HG02763 (cell line): ENCODE data around the gene WDFY3.

Experiments used
- ATAC-seq: cut with Tn5 transposase; IDR thresholded peaks from one replicate; pipeline ENCODE4 v1.9.1; 2021; ENCODE audit warnings: mild to moderate bottlenecking, moderate library complexity; ENCODE audit not compliant: unreplicated experiment

Gene WDFY3

GRCh38 chr4:84966382-84967242 lies at the start of gene WDFY3:
TSS of gene WDFY3 (minus strand) at chr4:84966690. CDS start at chr4:84860591, 106,099 bp downstream.
- ATAC-seq: no peak

GRCh38 chr4:85005865-85006377 lies 39.4 kb upstream of the WDFY3 start:
- no peak for ATAC-seq

- ATAC-seq: no peak
Observed at GRCh38 chr4:85000343-85000742, 33.9 kb upstream of the WDFY3 start.

GRCh38 chr4:84995386-84995785 lies 28.9 kb upstream of the WDFY3 start:
- no peak for ATAC-seq

GRCh38 chr4:84994280-84994679 lies 27.8 kb upstream of the WDFY3 start:
- no peak for ATAC-seq

GRCh38 chr4:84985952-84986351 lies 19.5 kb upstream of the WDFY3 start:
- no peak for ATAC-seq

GRCh38 chr4:84977396-84977795 lies 10.9 kb upstream of the WDFY3 start:
- ATAC-seq: no peak

GRCh38 chr4:84973856-84974255 lies 7.4 kb upstream of the WDFY3 start:
- ATAC-seq: no peak

GRCh38 chr4:84971319-84971932 lies 4.9 kb upstream of the WDFY3 start:
- no peak for ATAC-seq

- ATAC-seq: no peak
Observed at GRCh38 chr4:84968925-84969324, 2.4 kb upstream of the WDFY3 start.

GRCh38 chr4:84967243-84967690 lies 777 bp upstream of the WDFY3 start:
- ATAC-seq: no peak

GRCh38 chr4:84965553-84966381 lies 723 bp downstream of the WDFY3 start:
- ATAC-seq: no peak

- no peak for ATAC-seq
Observed at GRCh38 chr4:84964995-84965552, 1.4 kb downstream of the WDFY3 start.

GRCh38 chr4:84962102-84962501 lies 4.4 kb downstream of the WDFY3 start:
- no peak for ATAC-seq

GRCh38 chr4:84958434-84958833 lies 8.1 kb downstream of the WDFY3 start:
- no peak for ATAC-seq

GRCh38 chr4:84957514-84958420 lies 8.7 kb downstream of the WDFY3 start:
- ATAC-seq: no peak

- ATAC-seq: no peak
Observed at GRCh38 chr4:84956014-84956413, 10.5 kb downstream of the WDFY3 start.

GRCh38 chr4:84954982-84955567 lies 11.4 kb downstream of the WDFY3 start:
- ATAC-seq: no peak

GRCh38 chr4:84952776-84953175 lies 13.7 kb downstream of the WDFY3 start:
- no peak for ATAC-seq
